RPMI8226 (cell line): ENCODE data around the gene BRCC3.

Source experiments
- DNase-seq: peaks from one replicate; pipeline ENCODE4 v3.0.0-alpha.2; 2015

The BRCC3 gene

GRCh38 chrX:155148724-155149537 lies 77.6 kb downstream of the BRCC3 start:
- peak; percentile 31 for DNase-seq

GRCh38 chrX:155169881-155170280 lies 98.6 kb downstream of the BRCC3 start:
- no peak for DNase-seq
